Activated CD8-positive, alpha-beta T cell treated with anti-CD3 and anti-CD28 coated beads for 36 hours (primary cell): Measurements from ENCODE around the gene ZBTB12. TPM values are rescaled to one million over a fixed set of nuclear protein-coding genes. Genes with fewer than 3 reads are reported as not detected.
A peak's percentile ranks its signal among the peaks of the same experiment; 100 is the strongest.

Source experiments
- ATAC-seq: fragments of 200-7000 bp; cut with Tn5 transposase; one replicate; pipeline ENCODE4 v1.10.0; 2021; ENCODE audit warnings: mild to moderate bottlenecking, moderate library complexity
- CTCF ChIA-PET: fragments of 350-600 bp; sonication (Branson Sonifier 250); formaldehyde crosslinking; loops from one replicate; lab custom pipeline; 2021; ENCODE audit warnings: antibody characterized with exemption; lab: Charles Lee
- POLR2A ChIA-PET: fragments of 350-600 bp; sonication (Branson Sonifier 250); formaldehyde crosslinking; loops from one replicate; lab custom pipeline; 2021; ENCODE audit warnings: antibody characterized with exemption; lab: Charles Lee
- DNase-seq: peaks from one replicate; pipeline ENCODE4 v3.0.0-alpha.2; 2020
- H3K27ac Mint-ChIP-seq: one replicate; pipeline ENCODE4 v1.8.0; 2021; ENCODE audit warnings: mild to moderate bottlenecking, mixed read lengths
- H3K27me3 Mint-ChIP-seq: one replicate; pipeline ENCODE4 v1.8.0; 2021; ENCODE audit warnings: mixed read lengths
- H3K36me3 Mint-ChIP-seq: one replicate; pipeline ENCODE4 v1.8.0; 2021; ENCODE audit warnings: low read depth, mixed read lengths
- H3K4me1 Mint-ChIP-seq: one replicate; pipeline ENCODE4 v1.8.0; 2021; ENCODE audit warnings: low read depth, mixed read lengths
- H3K4me3 Mint-ChIP-seq: one replicate; pipeline ENCODE4 v1.8.0; 2021; ENCODE audit warnings: mild to moderate bottlenecking, moderate library complexity, mixed read lengths
- H3K9me3 Mint-ChIP-seq: one replicate; pipeline ENCODE4 v1.8.0; 2021; ENCODE audit warnings: mixed read lengths
- CTCF ChIP-seq: fragments of 200-600 bp; IDR thresholded peaks from one replicate; pipeline ENCODE4 v1.8.0; 2022; ENCODE audit warnings: antibody characterized with exemption, mild to moderate bottlenecking
- intact Hi-C: fragments of 100-400 bp; cut with micrococcal nuclease; formaldehyde crosslinking; loops from one replicate; pipeline ENCODE4 v1.10.0; 2022
- total RNA-seq, 2 experiments: library from RNA; stranded (reverse); gene quantifications; one replicate each; pipeline ENCODE4 v1.2.3, GENCODE V29; 2021

The ZBTB12 gene, protein sequence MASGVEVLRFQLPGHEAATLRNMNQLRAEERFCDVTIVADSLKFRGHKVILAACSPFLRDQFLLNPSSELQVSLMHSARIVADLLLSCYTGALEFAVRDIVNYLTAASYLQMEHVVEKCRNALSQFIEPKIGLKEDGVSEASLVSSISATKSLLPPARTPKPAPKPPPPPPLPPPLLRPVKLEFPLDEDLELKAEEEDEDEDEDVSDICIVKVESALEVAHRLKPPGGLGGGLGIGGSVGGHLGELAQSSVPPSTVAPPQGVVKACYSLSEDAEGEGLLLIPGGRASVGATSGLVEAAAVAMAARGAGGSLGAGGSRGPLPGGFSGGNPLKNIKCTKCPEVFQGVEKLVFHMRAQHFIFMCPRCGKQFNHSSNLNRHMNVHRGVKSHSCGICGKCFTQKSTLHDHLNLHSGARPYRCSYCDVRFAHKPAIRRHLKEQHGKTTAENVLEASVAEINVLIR
- total RNA-seq = 1 to 10 TPM; 1.8 to 2.1 TPM

DNA sequence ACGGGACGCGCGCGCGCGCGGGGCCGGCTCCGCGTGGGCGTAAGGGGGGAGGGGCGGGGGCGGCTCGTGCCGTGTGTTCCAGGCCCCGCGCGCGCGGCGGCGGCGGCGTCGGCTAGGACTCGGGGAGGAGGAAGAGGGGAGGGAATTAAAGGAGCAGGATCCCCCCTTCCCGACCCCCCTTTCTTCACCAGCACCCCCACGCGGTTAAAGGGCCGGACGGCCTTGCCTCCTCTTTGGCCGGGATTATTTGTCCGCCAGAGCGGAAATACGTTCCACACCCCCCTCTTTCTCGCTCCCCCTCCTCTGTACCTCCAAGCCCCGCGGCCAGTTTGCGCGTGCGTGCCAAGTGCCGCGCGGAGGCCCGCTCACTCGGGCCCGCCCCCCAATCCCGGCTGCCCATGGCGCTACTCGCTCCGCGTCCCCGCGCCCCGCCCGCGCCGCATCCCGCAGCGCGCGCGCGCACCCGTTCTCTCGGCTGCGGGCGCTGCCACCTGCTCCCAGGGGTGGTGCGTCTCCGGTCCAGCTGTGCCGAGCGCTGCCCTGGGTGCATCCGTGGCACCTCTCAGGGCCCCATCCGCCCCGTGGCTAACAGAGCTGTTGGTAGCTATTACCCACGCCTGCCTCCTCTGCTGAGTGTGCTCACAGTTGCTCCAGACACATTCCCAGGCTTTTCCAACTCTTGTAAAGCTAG, at the start of gene ZBTB12:
TSS of gene ZBTB12 (minus strand) at position 134 of the 691 bp plus-strand sequence. CDS start 781 bp downstream, outside the sequence.
- peaks cover 2% of the 10 kb centered on the region for H3K36me3 Mint-ChIP-seq

DNA sequence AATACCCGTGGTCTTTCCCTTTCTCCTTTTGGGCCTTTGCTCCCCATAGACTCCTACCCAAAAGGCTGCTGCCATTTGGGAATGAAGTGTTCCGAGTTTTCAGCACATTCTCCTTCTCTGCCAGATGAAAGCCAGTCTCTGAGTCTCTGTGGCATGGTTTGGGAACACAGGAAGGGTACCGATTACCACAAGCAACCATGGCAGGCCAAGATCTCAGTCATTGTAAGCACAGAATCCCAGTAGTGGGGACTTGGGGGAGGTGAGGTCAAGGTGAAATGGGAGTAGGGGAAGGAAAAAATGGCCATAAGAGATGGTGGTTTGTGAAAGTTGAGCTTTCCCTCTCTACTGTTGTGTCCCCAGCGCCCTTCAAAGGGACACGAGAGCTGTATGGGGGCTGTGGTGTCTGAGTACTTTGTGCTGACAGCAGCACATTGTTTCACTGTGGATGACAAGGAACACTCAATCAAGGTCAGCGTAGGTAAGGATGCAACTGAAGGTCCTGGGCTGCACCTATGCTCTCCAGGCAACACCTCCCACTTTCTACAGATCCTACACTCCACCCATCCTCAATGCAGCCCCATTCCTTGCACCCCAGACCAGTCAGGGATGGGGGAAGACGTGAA, 48.2 kb upstream of the ZBTB12 start:
- POLR2A ChIA-PET = interaction anchor here (2.6 to 3.7 kb wide), 2 partner anchors 9 to 22 kb away, joined by 9 to 32 read pairs; partner anchors contain the start of genes DXO, NELFE and SKIC2

More for the DNA sequence above, at the start of gene ZBTB12:
- ATAC-seq = peak; percentile 70
- Mint-ChIP-seq H3K9me3 (no peaks in the 10 kb centered on the region), H3K4me1 (peaks cover 26% of the 10 kb centered on the region), H3K4me3 (peak within 1 kb of the TSS; percentile 80), H3K27ac (peak within 1 kb of the TSS; percentile 83), H3K27me3 (peaks cover 3% of the 10 kb centered on the region)
- ChIA-PET POLR2A (interaction anchor here (1.0 to 2.1 kb wide), 3 partner anchors 54 to 58 kb away, joined by 3 to 9 read pairs (median 4); partner anchors contain the start of genes NELFE and SKIC2), CTCF (interaction anchor here (1.2 to 2.3 kb wide), 2 partner anchors 13 to 51 kb away, joined by 3 to 12 read pairs; no protein-coding TSS in a partner anchor)
- intact Hi-C loops = no loop called here
- DNase-seq = peak; percentile 88
- TF ChIP-seq CTCF = no peak

GRCh38 chr6:31948753-31949413, 47.0 kb upstream of the ZBTB12 start:
- ATAC-seq = no peak
- H3K27me3 Mint-ChIP-seq = no peaks in the 10 kb centered on the region
- DNase-seq = no peak
- H3K9me3 Mint-ChIP-seq = no peaks in the 10 kb centered on the region
- H3K4me3 Mint-ChIP-seq = no peak overlapping the region
- peaks cover 4% of the 10 kb centered on the region for H3K4me1 Mint-ChIP-seq
- ChIA-PET POLR2A (interaction anchor here (0.9 to 2.6 kb wide), 2 partner anchors 10 to 21 kb away, joined by 3 to 9 read pairs; partner anchors contain the start of genes NELFE and SKIC2), CTCF (no interaction called here)
- intact Hi-C loops = no loop called here
- TF ChIP-seq CTCF = no peak
- no peak overlapping the region for H3K27ac Mint-ChIP-seq
- peaks cover 14% of the 10 kb centered on the region for H3K36me3 Mint-ChIP-seq

More for the DNA sequence above, 48.2 kb upstream of the ZBTB12 start:
- TF ChIP-seq CTCF = no peak
- Mint-ChIP-seq H3K4me3 (no peak overlapping the region), H3K27ac (no peak overlapping the region), H3K4me1 (peaks cover 4% of the 10 kb centered on the region), H3K36me3 (peaks cover 23% of the 10 kb centered on the region), H3K9me3 (no peaks in the 10 kb centered on the region), H3K27me3 (no peaks in the 10 kb centered on the region)
- intact Hi-C loops = no loop called here
- DNase-seq (no peak), ATAC-seq (no peak)
- CTCF ChIA-PET = interaction anchor here (1.4 to 3.8 kb wide), 2 partner anchors 52 to 180 kb away, joined by 3 to 13 read pairs; partner anchors contain the start of gene EHMT2

GRCh38 chr6:31948306-31948705, 46.4 kb upstream of the ZBTB12 start:
- no peak for TF ChIP-seq CTCF
- intact Hi-C loops = no loop called here
- H3K36me3 Mint-ChIP-seq = peaks cover 10% of the 10 kb centered on the region
- H3K27me3 Mint-ChIP-seq = no peaks in the 10 kb centered on the region
- no peaks in the 10 kb centered on the region for H3K9me3 Mint-ChIP-seq
- peaks cover 4% of the 10 kb centered on the region for H3K4me1 Mint-ChIP-seq
- H3K27ac Mint-ChIP-seq = no peak overlapping the region
- ATAC-seq (no peak), DNase-seq (no peak)
- H3K4me3 Mint-ChIP-seq = no peak overlapping the region
- CTCF ChIA-PET = no interaction called here
- POLR2A ChIA-PET = interaction anchor here (0.6 to 0.9 kb wide), 2 partner anchors 20 to 50 kb away, joined by 3 read pairs; no protein-coding TSS in a partner anchor
